HG02840 (cell line): ENCODE measurements around the gene SIDT2.
"Not testable (repeated sequence)": the region's sequence is repeated elsewhere in the genome, so short reads cannot be mapped to it uniquely, and the experiment has no call there.

Experiments used
- ATAC-seq: cut with Tn5 transposase; IDR thresholded peaks from one replicate; pipeline ENCODE4 v1.9.1; 2021; ENCODE audit warnings: mild to moderate bottlenecking, moderate library complexity, moderate number of reproducible peaks; ENCODE audit not compliant: unreplicated experiment, low FRiP score

Gene SIDT2

DNA sequence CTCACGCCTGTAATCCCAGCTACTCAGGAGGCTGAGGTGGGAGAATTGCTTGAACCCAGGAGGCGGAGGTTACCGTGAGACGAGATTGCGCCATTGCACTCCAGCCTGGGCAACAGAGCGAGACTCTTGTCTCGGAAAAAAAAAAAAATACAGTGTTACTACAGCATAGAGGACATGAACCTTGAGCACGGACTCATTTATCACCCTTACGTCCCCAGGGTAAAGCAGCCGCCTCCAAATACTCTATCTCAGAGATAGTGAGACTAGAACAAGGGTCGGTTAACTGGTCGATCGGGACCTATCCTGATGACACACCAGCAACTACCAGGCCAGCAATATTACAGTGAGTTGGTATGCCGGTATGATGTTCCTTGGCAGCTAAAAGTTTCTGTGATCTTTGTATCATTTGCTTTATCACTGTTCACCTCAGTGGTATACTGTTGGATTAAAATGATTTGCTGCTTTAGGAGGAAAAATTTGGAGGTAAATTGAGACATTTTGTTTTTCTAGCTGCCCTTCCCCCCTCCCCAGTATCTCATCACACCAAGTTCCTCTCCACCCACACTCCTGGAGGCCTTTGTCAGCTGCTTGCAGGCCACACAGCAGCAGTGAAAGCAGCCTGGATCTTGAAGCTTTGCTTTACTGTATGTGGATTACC lies 7.0 kb upstream of the SIDT2 start:
- ATAC-seq = no peak

DNA sequence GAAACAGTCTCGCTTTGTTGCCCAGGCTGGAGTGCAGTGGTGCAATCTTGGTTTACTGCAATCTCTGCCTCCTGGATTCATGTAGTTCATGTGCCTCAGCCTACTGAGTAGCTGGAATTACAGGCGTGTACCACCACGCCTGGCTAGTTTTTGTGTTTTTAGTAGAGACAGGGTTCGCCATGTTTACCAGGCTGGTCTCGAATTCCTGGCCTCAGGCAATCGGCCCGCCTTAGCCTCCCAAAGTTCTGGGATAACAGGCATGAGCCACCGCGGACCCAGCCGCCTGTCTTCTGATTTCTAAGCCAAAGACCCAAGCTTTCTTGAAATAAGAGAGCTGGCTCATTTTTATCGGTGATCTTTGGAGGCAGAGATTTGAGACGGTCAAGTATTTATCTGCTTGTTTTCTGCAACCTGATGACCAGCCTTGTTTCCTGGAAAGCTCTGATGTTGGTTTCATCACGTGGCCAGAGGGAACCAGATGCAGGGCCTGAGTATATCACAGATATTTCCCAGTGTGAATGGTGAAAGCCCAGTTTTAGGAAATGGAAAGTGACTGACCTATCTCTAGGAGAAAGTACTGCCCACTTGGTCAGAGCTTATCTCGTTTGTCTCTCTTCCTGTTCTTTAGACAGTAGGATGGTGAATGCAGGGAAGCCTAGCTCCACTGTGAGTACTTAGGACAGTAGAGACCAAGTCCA lies 5.7 kb upstream of the SIDT2 start:
- ATAC-seq = no peak

DNA sequence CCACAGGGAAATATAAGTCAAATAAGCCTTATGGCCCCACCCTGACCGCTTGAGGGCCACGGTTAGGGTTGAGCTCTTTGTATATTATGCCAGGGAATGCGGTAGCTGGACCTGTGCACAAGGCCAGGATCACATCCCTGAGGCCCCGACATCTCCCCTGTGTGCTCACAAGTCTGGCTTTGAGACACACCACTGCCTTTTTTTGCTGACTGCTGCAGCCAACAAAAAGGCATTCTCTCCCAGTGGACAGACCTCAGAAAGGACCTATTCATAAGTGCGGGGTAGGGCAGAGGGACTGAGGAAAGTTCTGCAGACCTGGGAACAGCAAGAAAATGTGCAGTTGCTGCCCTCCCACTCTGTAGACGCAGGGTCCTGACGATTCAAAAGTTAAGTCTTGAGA lies 3.4 kb upstream of the SIDT2 start:
- ATAC-seq = no peak

DNA sequence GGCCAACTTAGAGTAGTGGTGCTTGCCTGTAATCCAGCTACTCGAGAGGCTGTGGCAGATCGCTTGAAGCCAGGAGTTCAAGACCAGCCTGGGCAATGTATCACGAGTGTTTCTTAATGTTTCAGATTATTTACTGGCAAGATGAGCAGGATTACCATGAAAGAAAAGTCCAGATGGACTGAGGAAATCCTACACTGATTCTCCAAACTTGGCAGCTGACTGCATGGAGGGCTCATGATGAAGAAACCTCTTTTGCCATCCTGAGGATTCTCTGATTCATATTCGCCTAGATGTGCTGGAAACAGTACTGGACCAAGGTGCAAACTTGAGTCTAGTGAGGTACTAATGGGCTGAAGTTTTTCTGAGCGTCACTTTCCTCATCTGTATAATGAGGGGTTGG lies 2.8 kb upstream of the SIDT2 start:
- no peak for ATAC-seq

DNA sequence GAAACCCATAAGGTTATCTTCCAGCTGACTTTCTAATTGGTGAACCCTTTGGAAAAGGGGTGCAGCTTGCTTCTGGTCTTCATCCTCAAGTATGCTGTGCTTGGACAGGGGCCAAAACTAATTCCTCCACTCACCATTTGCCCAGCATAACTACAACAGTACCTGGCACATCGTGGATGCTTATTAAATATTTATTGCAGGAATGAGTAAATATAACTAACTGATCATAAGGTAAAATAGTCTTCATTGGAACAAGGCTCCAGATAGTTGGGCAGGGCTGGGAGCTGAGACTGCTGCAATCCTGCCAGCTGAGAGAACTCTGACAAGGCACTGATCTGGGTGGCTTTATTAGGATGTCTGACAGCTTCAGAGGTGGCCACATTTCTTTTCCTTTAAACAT lies 2.4 kb upstream of the SIDT2 start:
- ATAC-seq = no peak

DNA sequence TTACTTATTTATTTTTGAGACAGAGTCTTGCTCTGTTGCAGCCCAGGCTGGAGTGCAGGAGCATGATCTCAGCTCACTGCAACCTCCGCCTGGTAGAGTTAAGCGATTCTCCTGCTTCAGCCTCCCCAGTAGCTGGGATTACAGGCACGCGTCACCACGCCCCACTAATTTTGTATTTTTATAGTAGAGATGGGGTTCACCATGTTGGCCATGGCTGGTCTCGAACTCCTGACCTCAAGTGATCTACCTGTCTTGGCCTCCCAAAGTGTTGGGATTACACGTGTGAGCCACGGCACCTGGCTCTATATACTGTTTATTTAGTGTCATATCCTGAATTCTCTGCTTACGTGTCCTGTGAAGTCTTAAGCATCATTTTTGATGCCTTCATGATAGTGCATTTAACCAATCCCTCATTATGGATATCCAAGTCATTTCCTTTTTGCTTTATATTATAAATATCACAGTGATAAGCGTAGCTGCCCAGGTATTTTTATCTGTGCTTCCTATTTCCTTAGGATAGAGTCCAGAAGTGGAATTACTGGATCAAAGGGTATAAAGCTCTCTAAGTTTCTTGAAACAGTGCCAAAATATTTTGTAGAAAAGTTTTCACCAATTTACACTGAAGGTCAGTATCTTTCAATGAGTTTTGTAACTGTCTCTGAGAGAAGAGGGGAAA lies 871 bp upstream of the SIDT2 start:
- no peak for ATAC-seq

DNA sequence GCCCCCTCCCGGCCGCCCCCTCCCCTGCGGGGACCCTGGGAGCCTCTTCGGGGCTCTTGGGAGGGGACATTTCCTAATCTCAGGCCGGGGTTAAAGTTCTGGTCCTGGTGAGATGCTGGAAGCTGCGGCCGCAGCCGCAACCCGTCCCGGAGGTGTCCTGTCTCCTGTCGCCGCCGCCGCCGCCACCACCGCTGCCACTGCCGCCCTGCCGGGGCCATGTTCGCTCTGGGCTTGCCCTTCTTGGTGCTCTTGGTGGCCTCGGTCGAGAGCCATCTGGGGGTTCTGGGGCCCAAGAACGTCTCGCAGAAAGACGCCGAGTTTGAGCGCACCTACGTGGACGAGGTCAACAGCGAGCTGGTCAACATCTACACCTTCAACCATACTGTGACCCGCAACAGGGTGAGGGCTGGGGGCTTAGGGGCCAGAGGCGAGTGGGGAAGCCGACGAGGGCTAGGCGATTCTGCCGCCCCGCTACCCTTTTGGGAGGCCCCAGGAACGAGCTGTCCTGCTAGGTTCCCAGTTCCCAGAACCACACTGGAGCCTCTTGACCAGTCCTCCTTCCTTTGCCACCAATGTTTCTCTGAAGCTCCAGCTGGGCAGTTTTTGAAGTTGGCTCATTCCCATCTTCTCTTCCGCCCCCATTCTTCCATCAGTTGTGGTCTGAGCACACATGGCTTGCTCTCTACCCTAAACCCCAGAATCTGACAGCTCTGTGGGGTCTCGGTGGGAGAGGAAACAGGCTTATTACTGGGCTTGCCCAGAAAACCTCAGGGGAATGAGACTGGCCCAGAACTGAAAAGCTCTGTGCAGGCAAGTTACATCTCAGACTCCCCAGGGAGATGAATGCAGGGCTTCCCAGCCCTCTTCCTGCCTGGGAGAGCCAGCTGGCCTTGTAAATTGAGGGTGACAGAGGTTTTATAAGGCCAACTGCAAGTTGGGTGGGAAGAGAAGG lies 781 bp downstream of the SIDT2 start:
- ATAC-seq = peak; percentile 45

DNA sequence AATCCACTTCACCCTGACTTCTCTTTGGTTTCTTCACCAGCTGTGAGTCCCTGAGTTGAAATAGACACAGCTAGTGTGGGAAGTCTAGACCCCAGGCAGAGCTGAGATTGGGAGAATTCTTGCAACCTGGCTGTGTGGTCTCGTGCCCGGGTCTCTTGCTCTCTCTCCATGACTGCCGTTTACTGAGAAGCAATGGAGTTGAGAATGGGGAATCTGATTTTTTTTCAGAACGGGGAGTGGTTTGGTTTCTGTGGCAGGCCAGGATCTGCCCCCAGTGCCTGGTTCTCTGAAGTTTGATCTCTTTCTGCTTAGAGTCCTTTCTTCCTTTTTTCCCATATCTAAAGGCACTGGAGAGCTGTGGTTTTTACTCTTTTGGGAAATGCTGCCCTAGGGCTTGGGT lies 1.5 kb downstream of the SIDT2 start:
- no peak for ATAC-seq

DNA sequence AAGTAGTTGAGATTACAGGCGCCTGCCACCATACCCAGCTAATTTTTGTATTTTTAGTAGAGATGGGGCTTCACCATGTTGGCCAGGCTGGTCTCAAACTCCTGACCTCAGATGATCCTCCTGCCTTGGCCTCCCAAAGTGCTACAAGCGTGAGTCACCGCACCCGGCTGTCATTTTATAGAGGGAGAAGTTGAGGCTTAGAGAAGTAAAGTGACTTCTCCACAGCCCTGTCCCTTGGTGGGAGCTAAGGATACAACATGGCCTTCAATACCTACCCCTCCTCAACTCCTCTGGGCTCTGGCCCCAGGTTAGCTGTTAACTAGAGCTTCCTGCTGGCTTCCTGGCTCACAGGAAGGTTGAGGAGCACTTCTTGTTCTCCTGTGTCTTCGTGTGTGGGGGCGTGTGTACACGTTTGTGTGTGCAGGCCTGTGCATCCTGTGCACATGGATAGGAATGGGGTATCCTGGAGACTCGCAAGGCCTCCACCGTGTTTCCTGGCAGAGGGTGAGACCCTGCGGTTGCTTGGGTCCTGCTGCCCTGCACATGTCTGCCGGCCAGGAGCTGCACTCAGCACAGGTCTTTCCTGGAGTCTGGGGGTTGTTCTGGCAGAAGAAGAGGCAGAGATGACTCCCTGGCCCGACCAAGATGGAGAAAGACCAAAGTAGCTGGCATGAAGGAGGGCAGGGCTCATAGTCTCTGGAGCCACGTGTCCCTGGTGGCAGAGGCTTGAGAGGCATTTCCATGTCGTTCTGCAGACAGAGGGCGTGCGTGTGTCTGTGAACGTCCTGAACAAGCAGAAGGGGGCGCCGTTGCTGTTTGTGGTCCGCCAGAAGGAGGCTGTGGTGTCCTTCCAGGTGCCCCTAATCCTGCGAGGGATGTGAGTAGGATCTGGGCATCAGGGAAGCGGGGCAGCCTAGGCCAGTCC lies 2.4 kb downstream of the SIDT2 start:
- no peak for ATAC-seq

DNA sequence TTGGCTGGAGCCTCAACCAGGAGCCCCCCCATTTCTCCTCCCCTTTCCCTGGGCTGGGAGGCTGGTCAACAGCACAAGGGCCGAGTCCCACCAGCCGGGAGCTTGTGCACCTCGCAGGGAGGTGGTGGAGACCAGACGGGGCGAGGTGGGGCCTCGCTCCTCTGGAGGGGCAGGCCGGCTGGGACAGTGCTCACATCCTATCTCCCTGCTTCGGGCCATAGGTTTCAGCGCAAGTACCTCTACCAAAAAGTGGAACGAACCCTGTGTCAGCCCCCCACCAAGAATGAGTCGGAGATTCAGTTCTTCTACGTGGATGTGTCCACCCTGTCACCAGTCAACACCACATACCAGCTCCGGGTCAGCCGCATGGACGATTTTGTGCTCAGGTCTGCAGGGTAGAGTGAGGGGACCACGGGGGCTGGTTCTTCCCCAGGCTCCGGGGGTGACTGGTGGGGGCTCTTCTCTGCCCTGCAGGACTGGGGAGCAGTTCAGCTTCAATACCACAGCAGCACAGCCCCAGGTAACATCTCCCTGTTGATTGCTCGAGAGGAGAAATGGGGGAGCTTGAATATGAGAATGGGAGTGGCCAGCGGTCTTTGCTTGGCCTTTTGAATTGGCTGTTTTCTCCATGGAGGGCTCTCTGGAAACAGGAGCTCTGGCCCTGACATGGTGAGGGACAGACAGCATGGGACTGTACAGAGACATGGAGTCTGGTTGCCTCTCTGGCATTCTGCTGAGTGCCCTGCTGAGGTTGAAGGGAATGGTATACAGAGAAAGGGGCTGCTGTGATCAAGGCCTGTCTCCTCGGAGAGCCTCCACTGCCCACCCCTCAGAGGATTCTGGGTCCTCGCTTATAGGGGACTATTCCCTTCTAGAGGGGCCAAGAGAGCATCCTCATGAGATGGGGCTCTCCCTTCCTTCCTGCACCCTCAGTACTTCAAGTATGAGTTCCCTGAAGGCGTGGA lies 3.3 kb downstream of the SIDT2 start:
- ATAC-seq = no peak

DNA sequence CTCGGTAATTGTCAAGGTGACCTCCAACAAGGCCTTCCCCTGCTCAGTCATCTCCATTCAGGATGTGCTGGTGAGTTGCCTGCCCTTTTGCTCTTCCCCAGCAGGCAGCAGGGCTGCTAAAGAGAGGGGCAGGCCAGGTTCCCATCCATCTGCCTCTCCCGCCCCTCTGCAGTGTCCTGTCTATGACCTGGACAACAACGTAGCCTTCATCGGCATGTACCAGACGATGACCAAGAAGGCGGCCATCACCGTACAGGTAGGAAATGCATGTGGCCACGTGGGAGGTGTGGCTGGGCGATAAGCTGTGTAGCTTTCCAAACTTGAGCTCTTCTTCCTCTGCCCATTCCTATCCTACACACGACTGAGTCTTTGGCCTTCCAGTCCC lies 4.0 kb downstream of the SIDT2 start:
- ATAC-seq = no peak

DNA sequence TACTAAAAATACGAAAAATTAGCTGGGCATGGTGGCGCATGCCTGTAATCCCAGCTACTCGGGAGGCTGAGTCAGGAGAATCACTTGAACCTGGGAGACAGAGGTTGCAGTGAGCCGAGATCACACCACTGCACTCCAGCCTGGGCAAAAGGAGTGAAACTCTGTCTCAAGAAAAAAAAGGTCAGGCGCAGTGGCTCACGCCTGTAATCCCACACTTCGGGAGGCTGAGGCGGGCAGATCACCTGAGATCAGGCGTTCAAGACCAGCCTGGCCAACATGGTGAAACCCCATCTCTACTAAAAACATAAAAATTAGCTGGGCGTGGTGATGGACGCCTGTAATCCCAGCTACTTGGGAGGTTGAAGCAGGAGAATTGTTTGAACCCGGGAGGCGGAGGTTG lies 4.6 kb downstream of the SIDT2 start:
- ATAC-seq = not testable (repeated sequence)

DNA sequence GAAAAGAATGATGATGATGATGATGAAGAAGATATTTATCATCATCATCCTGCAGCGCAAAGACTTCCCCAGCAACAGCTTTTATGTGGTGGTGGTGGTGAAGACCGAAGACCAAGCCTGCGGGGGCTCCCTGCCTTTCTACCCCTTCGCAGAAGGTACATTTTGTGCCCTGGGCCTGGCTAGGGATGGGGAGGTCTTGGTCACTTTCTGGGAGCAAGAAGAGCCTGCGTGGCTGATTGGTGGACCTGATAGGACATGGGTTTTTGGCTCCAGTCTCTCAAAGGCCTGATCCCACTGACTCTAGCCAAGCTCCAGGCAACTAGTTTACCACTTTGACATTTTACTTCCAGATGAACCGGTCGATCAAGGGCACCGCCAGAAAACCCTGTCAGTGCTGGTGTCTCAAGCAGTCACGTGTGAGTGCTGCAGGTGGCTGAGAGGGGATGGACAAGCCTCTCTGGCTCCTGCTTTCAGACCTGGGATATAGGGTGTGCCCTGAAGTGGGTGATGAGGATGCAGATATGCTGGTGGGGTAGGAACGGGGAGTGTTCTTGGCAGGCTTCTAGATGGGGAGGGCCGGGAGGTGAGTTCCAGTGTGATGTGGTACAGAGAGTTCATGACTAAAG lies 5.3 kb downstream of the SIDT2 start:
- ATAC-seq = no peak

DNA sequence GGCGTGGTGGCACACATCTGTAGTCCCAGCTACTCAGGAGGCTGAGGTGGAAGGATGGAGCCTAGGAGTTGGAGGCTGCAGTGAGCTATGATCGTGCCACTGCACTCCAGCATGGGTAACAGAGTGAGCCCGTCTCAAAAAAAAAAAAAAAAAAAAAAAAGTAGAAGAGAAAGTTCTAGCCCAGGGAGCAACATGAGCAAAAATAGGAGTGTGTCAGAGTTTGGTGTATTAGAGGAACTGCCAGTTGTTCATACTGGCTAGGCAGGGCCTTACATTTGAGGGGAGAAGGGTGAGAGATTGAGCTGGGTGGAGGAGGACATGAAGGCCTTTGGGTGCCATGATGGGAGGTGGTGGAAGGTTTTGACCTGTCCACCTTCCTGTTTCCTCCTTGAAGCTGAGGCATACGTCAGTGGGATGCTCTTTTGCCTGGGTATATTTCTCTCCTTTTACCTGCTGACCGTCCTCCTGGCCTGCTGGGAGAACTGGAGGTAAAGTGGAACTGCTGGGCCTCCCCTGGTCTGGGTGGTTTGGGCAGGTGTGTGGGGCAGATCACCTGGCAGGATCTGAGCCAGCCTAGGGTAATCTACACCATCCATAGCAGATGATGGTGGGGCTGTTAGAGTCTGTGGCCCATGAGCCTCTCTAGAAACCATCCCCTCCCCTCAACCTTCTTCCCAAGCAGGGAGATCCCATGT lies 7.3 kb downstream of the SIDT2 start:
- ATAC-seq = no peak

DNA sequence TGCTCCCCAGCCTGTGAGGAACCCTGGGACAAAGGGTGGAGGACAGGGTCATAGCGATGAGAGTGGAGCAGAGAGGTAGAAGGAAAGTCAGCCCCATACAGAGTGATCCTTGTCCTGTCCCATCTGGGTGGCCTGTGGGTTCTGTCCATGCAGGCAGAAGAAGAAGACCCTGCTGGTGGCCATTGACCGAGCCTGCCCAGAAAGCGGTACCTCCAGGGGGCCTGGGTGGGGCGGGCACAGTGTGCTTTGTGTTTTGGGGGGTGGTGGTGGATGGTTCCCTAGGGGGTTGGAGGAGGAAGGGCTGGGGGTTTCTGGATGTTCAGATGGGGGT lies 7.9 kb downstream of the SIDT2 start:
- no peak for ATAC-seq

DNA sequence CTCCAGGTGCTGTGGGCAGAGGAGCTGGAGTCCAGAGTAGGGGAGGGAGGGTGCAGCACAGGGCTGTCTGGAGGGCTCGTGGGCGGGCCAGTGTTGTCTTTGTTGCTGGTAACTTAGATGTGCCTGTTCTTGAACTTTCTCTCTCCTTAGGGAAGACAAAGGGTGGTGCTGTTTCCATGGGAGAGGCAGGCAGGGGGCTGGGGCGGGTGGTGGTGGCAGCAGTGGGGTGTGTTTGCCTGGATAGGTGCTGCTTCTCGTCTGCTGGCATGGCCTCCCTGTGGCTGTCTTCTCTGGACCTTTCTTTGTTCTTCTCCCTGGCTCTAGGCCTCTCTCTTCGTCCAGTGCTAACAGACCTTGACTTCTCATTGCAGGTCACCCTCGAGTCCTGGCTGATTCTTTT lies 8.5 kb downstream of the SIDT2 start:
- no peak for ATAC-seq

DNA sequence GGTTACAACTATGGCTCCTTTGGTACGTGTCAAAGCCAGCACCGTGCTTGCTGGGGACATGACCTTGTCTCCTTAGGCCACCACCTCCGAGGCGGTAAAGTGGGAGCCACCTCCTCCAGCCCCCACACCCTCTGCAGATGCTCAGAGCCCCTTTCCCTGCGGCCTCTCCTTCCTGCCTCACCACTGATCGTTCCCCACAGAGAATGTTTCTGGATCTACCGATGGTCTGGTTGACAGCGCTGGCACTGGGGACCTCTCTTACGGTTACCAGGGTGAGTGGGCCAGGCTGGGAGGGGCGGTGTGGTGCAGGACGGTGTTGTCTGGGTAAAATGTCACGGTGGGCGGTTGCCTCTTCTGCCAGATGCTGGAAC lies 8.9 kb downstream of the SIDT2 start:
- ATAC-seq = no peak
